HCT116 (cell line): ENCODE results near the gene SRGAP1. TPM values are rescaled to one million over a fixed set of nuclear protein-coding genes. Genes with fewer than 3 reads are reported as not detected.
"Not testable (repeated sequence)": the region's sequence is repeated elsewhere in the genome, so short reads cannot be mapped to it uniquely, and the experiment has no call there.

Source experiments
- ATAC-seq: fragments of 200-7000 bp; cut with Tn5 transposase; 2 replicates; pipeline ENCODE4 v1.9.1; 2020; ENCODE audit warnings: mild to moderate bottlenecking, moderate library complexity
- BruUV-seq: library from RNA; stranded (reverse); fragments of 400-500 nt; replicated peaks from 2 replicates; lab custom pipeline; 2021; lab: Mats Ljungman, UMichigan
- CTCF ChIA-PET: fragments of 300-600 bp; sonication (Branson Sonifier 250); formaldehyde crosslinking; loops from one replicate; lab custom pipeline; 2021; ENCODE audit warnings: antibody characterized with exemption; lab: Charles Lee
- POLR2A ChIA-PET: fragments of 300-600, 350-600 bp; sonication (Branson Sonifier 250); formaldehyde crosslinking; loops from one replicate; lab custom pipeline; 2021; ENCODE audit warnings: antibody characterized with exemption; lab: Charles Lee
- RAD21 ChIA-PET, 2 experiments: fragments of 300-600 bp; sonication (Branson Sonifier 250); formaldehyde crosslinking; loops; one replicate each; lab custom pipeline; 2023; ENCODE audit warnings: low total read pairs in 2 of 2; ENCODE audit not compliant: uncharacterized antibody in 2 of 2, unreplicated experiment in 2 of 2, low non-redundant PET in 1 of 2; lab: Charles Lee
- DNase-seq: peaks from one replicate; pipeline ENCODE4 v3.0.0-alpha.2; 2010; ENCODE audit warnings: low read depth, low spot score
- H2AFZ ChIP-seq: fragments of 200-600 bp; shearing (Covaris generic), sonication (generic); 2 replicates; pipeline ENCODE4 v1.6.1; 2017; ENCODE audit warnings: low read depth, mixed run types, mixed read lengths, antibody characterized with exemption, low read length; ENCODE audit not compliant: poor library complexity, severe bottlenecking
- H3K27ac ChIP-seq: 2 replicates; pipeline ENCODE4 v1.5.1; 2012; ENCODE audit warnings: low read depth, low read length
- H3K27me3 ChIP-seq: fragments of 200-600 bp; sonication (generic); 2 replicates; pipeline ENCODE4 v1.6.1; 2016; ENCODE audit warnings: mixed run types, low read length, mixed read lengths; ENCODE audit not compliant: insufficient read depth
- H3K36me3 ChIP-seq, 2 experiments: fragments of 200-500 bp in 1 of 2; fragments of 200-600 bp in 1 of 2; sonication (Bioruptor generic) in 1 of 2; sonication (generic) in 1 of 2; 2 replicates each; pipeline versions ENCODE4 v1.5.1 to v1.6.1; 2014 to 2016; ENCODE audit warnings: low read length in 2 of 2, inconsistent platforms in 1 of 2, mixed read lengths in 1 of 2, mixed run types in 1 of 2; ENCODE audit not compliant: insufficient read depth in 2 of 2, control insufficient read depth in 1 of 2
- H3K4me1 ChIP-seq, 2 experiments: fragments of 200-600 bp in 1 of 2; sonication (generic) in 1 of 2; 2 replicates each; pipeline versions ENCODE4 v1.5.1 to v1.6.1; 2012 to 2017; ENCODE audit warnings: low read length in 2 of 2, inconsistent platforms in 1 of 2, mild to moderate bottlenecking in 1 of 2, mixed read lengths in 1 of 2, mixed run types in 1 of 2, moderate library complexity in 1 of 2; ENCODE audit not compliant: insufficient read depth in 2 of 2, control insufficient read depth in 1 of 2
- H3K4me2 ChIP-seq: fragments of 200-600 bp; sonication (generic); 2 replicates; pipeline ENCODE4 v1.6.1; 2017; ENCODE audit warnings: mixed run types, low read length, mixed read lengths
- H3K4me3 ChIP-seq, 2 experiments: fragments of 200-600 bp in 1 of 2; sonication (generic) in 1 of 2; replicated peaks in 1 of 2; 2 replicates each; pipeline ENCODE4 v1.5.1; 2011 to 2016; ENCODE audit warnings: low read length in 2 of 2, control low read depth in 1 of 2, low read depth in 1 of 2, mild to moderate bottlenecking in 1 of 2, mixed read lengths in 1 of 2, mixed run types in 1 of 2
- H3K79me2 ChIP-seq: fragments of 200-600 bp; sonication (generic); 2 replicates; pipeline ENCODE4 v1.6.1; 2017; ENCODE audit warnings: mild to moderate bottlenecking, mixed run types, low read length, moderate library complexity, mixed read lengths; ENCODE audit not compliant: insufficient read depth
- H3K9ac ChIP-seq: fragments of 200-600 bp; sonication (generic); 2 replicates; pipeline ENCODE4 v1.6.1; 2016; ENCODE audit warnings: low read length, mixed read lengths
- H3K9me2 ChIP-seq: fragments of 200-600 bp; sonication (generic), shearing (Covaris generic); 2 replicates; pipeline ENCODE4 v1.6.1; 2017; ENCODE audit warnings: mixed run types, mild to moderate bottlenecking, moderate library complexity; ENCODE audit not compliant: insufficient read depth
- H3K9me3 ChIP-seq, 2 experiments: fragments of 200-500 bp in 1 of 2; fragments of 200-600 bp in 1 of 2; sonication (Bioruptor generic) in 1 of 2; sonication (generic) in 1 of 2; 2 replicates each; pipeline ENCODE4 v1.6.1; 2014 to 2017; ENCODE audit warnings: low read length in 2 of 2, mixed read lengths in 2 of 2, inconsistent platforms in 1 of 2, low read depth in 1 of 2, mild to moderate bottlenecking in 1 of 2, mixed run types in 1 of 2, moderate library complexity in 1 of 2; ENCODE audit not compliant: control insufficient read depth in 1 of 2, insufficient read depth in 1 of 2
- H4K20me1 ChIP-seq: fragments of 200-600 bp; sonication (generic), shearing (Covaris generic); 2 replicates; pipeline ENCODE4 v1.6.1; 2017; ENCODE audit warnings: mixed run types, mild to moderate bottlenecking, moderate library complexity; ENCODE audit not compliant: insufficient read depth
- EZH2 ChIP-seq: fragments of 200-600 bp; sonication (generic); IDR thresholded peaks from 2 replicates; pipeline ENCODE4 v1.6.1; 2017; ENCODE audit warnings: antibody characterized with exemption, mixed run types
- EZH2phosphoT487 ChIP-seq: fragments of 200-600 bp; IDR thresholded peaks from 2 replicates; pipeline ENCODE4 v1.6.1; 2018; ENCODE audit warnings: antibody characterized with exemption, borderline replicate concordance
- FOSL1 ChIP-seq: IDR thresholded peaks from 2 replicates; pipeline ENCODE4 v1.6.1; 2012; ENCODE audit warnings: low read depth
- POLR2AphosphoS5 ChIP-seq: IDR thresholded peaks from 2 replicates; pipeline ENCODE4 v1.6.1; 2011; ENCODE audit warnings: mild to moderate bottlenecking, low read depth, low read length, moderate library complexity
- RAD21 ChIP-seq: IDR thresholded peaks from 2 replicates; pipeline ENCODE4 v1.6.1; 2012; ENCODE audit warnings: low read depth, mild to moderate bottlenecking
- SP1 ChIP-seq: IDR thresholded peaks from 2 replicates; pipeline ENCODE4 v1.6.1; 2012; ENCODE audit warnings: low read depth
- YY1 ChIP-seq: IDR thresholded peaks from 2 replicates; pipeline ENCODE4 v1.6.1; 2011; ENCODE audit warnings: low read length, low read depth, moderate library complexity, mild to moderate bottlenecking; ENCODE audit not compliant: insufficient replicate concordance; ENCODE audit errors: extremely low read depth
- ZFX ChIP-seq: fragments of 450-650 bp; IDR thresholded peaks from 2 replicates; pipeline ENCODE4 v1.6.1; 2017
- intact Hi-C: fragments of 100-400 bp; cut with micrococcal nuclease; formaldehyde crosslinking; loops from 2 replicates; pipeline ENCODE4 v1.10.0; 2022
- total RNA-seq: library from RNA; stranded (reverse); gene quantifications from one replicate; pipeline ENCODE4 v1.2.1, GENCODE V29; 2021; ENCODE audit not compliant: unreplicated experiment
- TF ChIP-seq, protein P1 (sequence below): IDR thresholded peaks from 2 replicates; pipeline ENCODE4 v1.6.1; 2012; ENCODE audit warnings: low read depth
- TF ChIP-seq, protein P2 (sequence below): IDR thresholded peaks from 2 replicates; pipeline ENCODE4 v1.6.1; 2012

Gene SRGAP1
- total RNA-seq, 1 experiment from 2014 or later = 16.6 TPM

DNA sequence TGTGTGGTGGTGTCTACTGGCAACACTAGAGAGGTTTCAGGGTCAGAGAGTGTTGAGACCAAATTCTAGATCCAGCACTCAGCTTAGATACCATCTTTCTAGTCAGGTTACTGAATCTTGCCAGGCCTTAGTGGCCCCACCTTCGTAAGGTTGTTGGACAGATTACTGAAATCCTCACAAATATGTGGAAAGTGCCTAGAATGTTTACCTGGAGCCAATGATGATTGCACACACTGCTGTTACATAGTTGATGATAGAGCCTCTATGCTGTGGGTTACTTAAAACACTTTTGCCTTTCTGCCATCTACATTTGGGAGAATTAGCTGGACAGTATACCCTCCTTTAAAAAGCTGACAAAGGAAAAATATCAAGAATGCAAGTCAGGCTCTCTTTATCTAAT is 33.2 kb downstream of the SRGAP1 start:
- H3K4me2 ChIP-seq = no peak overlapping the region
- H3K79me2 ChIP-seq = peaks cover 82% of the 10 kb centered on the region
- POLR2A ChIA-PET = no interaction called here
- BruUV-seq = no TSS peak
- H3K36me3 ChIP-seq = no peaks in the 10 kb centered on the region
- no peak overlapping the region for H3K27ac ChIP-seq
- H3K9ac ChIP-seq = no peak overlapping the region
- no peaks in the 10 kb centered on the region for H3K9me3 ChIP-seq
- DNase-seq (no peak), ATAC-seq (no peak)
- H4K20me1 ChIP-seq = no peaks in the 10 kb centered on the region
- no peaks in the 10 kb centered on the region for H3K27me3 ChIP-seq
- intact Hi-C loops = no loop called here
- H3K9me2 ChIP-seq = no peaks in the 10 kb centered on the region
- CTCF ChIA-PET = no interaction called here
- no peak for TF ChIP-seq SP1
- TF ChIP-seq YY1 = no peak
- no peak for TF ChIP-seq ZFX
- TF ChIP-seq EZH2phosphoT487 = no peak
- no peak for TF ChIP-seq FOSL1
- TF ChIP-seq, protein P1, sequence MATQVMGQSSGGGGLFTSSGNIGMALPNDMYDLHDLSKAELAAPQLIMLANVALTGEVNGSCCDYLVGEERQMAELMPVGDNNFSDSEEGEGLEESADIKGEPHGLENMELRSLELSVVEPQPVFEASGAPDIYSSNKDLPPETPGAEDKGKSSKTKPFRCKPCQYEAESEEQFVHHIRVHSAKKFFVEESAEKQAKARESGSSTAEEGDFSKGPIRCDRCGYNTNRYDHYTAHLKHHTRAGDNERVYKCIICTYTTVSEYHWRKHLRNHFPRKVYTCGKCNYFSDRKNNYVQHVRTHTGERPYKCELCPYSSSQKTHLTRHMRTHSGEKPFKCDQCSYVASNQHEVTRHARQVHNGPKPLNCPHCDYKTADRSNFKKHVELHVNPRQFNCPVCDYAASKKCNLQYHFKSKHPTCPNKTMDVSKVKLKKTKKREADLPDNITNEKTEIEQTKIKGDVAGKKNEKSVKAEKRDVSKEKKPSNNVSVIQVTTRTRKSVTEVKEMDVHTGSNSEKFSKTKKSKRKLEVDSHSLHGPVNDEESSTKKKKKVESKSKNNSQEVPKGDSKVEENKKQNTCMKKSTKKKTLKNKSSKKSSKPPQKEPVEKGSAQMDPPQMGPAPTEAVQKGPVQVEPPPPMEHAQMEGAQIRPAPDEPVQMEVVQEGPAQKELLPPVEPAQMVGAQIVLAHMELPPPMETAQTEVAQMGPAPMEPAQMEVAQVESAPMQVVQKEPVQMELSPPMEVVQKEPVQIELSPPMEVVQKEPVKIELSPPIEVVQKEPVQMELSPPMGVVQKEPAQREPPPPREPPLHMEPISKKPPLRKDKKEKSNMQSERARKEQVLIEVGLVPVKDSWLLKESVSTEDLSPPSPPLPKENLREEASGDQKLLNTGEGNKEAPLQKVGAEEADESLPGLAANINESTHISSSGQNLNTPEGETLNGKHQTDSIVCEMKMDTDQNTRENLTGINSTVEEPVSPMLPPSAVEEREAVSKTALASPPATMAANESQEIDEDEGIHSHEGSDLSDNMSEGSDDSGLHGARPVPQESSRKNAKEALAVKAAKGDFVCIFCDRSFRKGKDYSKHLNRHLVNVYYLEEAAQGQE = no peak
- no peak for TF ChIP-seq RAD21
- no peak for TF ChIP-seq EZH2
- no peak for TF ChIP-seq POLR2AphosphoS5
- TF ChIP-seq, protein P2, sequence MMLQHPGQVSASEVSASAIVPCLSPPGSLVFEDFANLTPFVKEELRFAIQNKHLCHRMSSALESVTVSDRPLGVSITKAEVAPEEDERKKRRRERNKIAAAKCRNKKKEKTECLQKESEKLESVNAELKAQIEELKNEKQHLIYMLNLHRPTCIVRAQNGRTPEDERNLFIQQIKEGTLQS = no peak
- peaks cover 0 to 1% of the 10 kb centered on the region in 2 experiments; a peak in 1 of 4 replicates for H3K4me1 ChIP-seq
- no peak overlapping the region for H2AFZ ChIP-seq
- H3K4me3 ChIP-seq = no peak overlapping the region
- RAD21 ChIA-PET = no interaction called here

DNA sequence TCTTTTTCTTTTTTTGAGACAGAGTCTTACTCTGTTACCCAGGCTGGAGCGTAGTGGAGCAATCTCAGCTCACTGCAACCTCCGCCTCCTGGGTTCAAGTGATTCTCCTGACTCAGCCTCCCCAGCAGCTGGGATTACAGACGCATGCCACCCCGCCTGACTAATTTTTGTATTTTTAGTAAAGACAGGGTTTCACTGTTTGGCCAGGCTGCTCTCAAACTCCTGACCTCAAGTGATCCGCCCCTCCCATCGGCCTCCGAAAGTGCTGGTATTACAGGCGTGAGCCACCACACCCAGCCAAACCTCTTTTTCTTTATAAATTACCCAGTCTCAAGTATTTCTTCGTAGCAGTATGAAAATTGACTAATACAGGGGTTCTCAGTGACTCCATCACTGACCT is 35.7 kb downstream of the SRGAP1 start:
- H3K36me3 ChIP-seq, POLR2A ChIA-PET, BruUV-seq, DNase-seq, ATAC-seq, H3K27me3 ChIP-seq, H3K4me3 ChIP-seq, intact Hi-C loops, H3K4me2 ChIP-seq, RAD21 ChIA-PET, H3K9me2 ChIP-seq, H2AFZ ChIP-seq, H3K4me1 ChIP-seq, H3K27ac ChIP-seq, H3K9ac ChIP-seq, H4K20me1 ChIP-seq, H3K9me3 ChIP-seq: not testable (repeated sequence)
- H3K79me2 ChIP-seq = peaks cover 77% of the 10 kb centered on the region
- CTCF ChIA-PET = interaction anchor here (1.0 kb wide), 1 partner anchor 13 kb away, joined by 3 read pairs; no protein-coding TSS in a partner anchor
